Esophagus muscularis mucosa (tissue), 3 donors: ENCODE results near the gene CMTM3.

ENCODE experiments used
- POLR2AphosphoS5 ChIP-seq, 2 donors: sonication (generic); formaldehyde crosslinking; IDR thresholded peaks; one replicate each; pipeline ENCODE4 v1.6.1; 2017; ENCODE audit warnings: antibody characterized with exemption in 2 of 2
- TF ChIP-seq, protein P1 (sequence below), 3 experiments: fragments of 200-600 bp in 2 of 3; fragments of 450-650 bp in 1 of 3; sonication (generic) in 2 of 3; IDR thresholded peaks; one replicate each; pipeline ENCODE4 v1.5.1; 2017 to 2019; ENCODE audit warnings: antibody characterized with exemption in 3 of 3, mild to moderate bottlenecking in 2 of 3, moderate library complexity in 1 of 3

DNA sequence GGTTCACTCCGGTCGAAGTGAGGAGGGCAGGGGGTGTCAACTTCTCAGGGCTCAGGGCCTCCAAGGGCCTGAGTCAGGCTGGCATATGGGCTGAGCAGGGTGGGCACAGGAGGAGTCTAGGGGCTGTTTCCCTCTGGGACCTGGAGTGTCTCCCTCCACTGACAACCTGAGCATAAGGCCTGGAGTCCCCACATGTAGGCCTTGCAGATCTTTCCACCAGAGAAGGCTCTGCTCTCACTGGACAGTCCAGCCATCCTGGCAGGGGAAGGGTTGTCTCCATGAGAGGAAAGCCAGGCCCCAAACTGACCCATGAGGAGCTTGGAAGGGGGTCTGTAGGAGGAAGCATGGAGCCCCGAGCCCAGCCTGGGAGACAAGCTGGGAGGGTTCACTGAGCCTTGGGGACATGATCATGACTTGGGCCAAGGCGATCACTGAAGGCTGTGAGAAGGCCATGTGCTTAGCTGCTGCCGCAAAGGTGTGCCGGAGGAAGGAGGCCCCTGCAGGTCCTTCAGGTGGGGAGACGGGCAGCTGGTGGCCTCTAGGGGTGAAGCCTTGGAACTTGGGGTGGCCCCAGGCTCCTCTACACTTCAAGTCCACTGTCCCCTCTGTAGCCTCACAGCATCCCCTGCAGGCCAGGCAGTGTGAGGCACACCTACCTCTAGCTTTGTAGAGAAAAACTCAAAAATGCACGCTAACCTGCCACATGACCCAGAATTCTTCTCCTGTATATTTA is 15.4 kb upstream of the CMTM3 start:
- TF ChIP-seq, protein P1, sequence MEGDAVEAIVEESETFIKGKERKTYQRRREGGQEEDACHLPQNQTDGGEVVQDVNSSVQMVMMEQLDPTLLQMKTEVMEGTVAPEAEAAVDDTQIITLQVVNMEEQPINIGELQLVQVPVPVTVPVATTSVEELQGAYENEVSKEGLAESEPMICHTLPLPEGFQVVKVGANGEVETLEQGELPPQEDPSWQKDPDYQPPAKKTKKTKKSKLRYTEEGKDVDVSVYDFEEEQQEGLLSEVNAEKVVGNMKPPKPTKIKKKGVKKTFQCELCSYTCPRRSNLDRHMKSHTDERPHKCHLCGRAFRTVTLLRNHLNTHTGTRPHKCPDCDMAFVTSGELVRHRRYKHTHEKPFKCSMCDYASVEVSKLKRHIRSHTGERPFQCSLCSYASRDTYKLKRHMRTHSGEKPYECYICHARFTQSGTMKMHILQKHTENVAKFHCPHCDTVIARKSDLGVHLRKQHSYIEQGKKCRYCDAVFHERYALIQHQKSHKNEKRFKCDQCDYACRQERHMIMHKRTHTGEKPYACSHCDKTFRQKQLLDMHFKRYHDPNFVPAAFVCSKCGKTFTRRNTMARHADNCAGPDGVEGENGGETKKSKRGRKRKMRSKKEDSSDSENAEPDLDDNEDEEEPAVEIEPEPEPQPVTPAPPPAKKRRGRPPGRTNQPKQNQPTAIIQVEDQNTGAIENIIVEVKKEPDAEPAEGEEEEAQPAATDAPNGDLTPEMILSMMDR (IDR thresholded peaks at IDR 0.05): peak; percentile 30 to 51 (median 38)
- TF ChIP-seq POLR2AphosphoS5 (IDR thresholded peaks at IDR 0.05): no peak
